DOHH2 (cell line): ENCODE measurements around the gene SLC8A1.

Experiments used
- H3F3A ChIP-seq: fragments of 200-600 bp; sonication (generic), shearing (Covaris generic); 2 replicates; pipeline ENCODE4 v1.6.0; 2016; ENCODE audit warnings: antibody characterized with exemption, mild to moderate bottlenecking; ENCODE audit not compliant: control insufficient read depth, insufficient read depth
- H3K27ac ChIP-seq: fragments of 200-600 bp; sonication (generic); 2 replicates; pipeline ENCODE4 v1.5.1; 2014; ENCODE audit warnings: low read depth, mild to moderate bottlenecking, low read length, moderate library complexity
- H3K27me3 ChIP-seq: fragments of 200-600 bp; sonication (generic); 2 replicates; pipeline ENCODE4 v1.6.1; 2014; ENCODE audit warnings: mild to moderate bottlenecking, low read length, mixed read lengths; ENCODE audit not compliant: control insufficient read depth
- H3K36me3 ChIP-seq: fragments of 200-600 bp; sonication (generic); 2 replicates; pipeline ENCODE4 v1.6.1; 2014; ENCODE audit warnings: mild to moderate bottlenecking, low read length, moderate library complexity, mixed read lengths; ENCODE audit not compliant: control insufficient read depth
- H3K4me1 ChIP-seq: fragments of 200-600 bp; sonication (generic); 2 replicates; pipeline ENCODE4 v1.6.1; 2014; ENCODE audit warnings: mild to moderate bottlenecking, low read length, mixed read lengths; ENCODE audit not compliant: control insufficient read depth
- H3K4me2 ChIP-seq: fragments of 200-600 bp; sonication (generic); 2 replicates; pipeline ENCODE4 v1.6.0; 2014; ENCODE audit warnings: mild to moderate bottlenecking, low read length, moderate library complexity
- H3K4me3 ChIP-seq: fragments of 200-600 bp; sonication (generic); 2 replicates; pipeline ENCODE4 v1.5.1; 2014; ENCODE audit warnings: mild to moderate bottlenecking, low read length, mixed read lengths
- H3K79me2 ChIP-seq: fragments of 200-600 bp; sonication (generic); 2 replicates; pipeline ENCODE4 v1.6.1; 2014; ENCODE audit warnings: mild to moderate bottlenecking, low read length, mixed read lengths; ENCODE audit not compliant: control insufficient read depth
- H3K9me2 ChIP-seq: fragments of 200-600 bp; sonication (generic); replicated peaks from 2 replicates; pipeline ENCODE4 v1.6.1; 2014; ENCODE audit warnings: mild to moderate bottlenecking, low read length, mixed read lengths; ENCODE audit not compliant: control insufficient read depth
- H3K9me3 ChIP-seq: fragments of 200-600 bp; sonication (generic); 2 replicates; pipeline ENCODE4 v1.6.1; 2014; ENCODE audit warnings: antibody characterized with exemption, low read length, mixed read lengths; ENCODE audit not compliant: control insufficient read depth, insufficient read depth
- H4K20me1 ChIP-seq: fragments of 200-600 bp; sonication (generic); 2 replicates; pipeline ENCODE4 v1.6.0; 2014; ENCODE audit warnings: low read depth, mild to moderate bottlenecking, antibody characterized with exemption, low read length, moderate library complexity; ENCODE audit not compliant: control insufficient read depth, insufficient read depth
- CTCF ChIP-seq: fragments of 200-600 bp; sonication (generic); IDR thresholded peaks from one replicate; pipeline ENCODE4 v1.5.1; 2014; ENCODE audit warnings: antibody characterized with exemption, mild to moderate bottlenecking, low read depth, low read length; ENCODE audit not compliant: poor library complexity, severe bottlenecking
- EZH2phosphoT487 ChIP-seq: fragments of 200-600 bp; sonication (generic); IDR thresholded peaks from 2 replicates; pipeline ENCODE4 v1.6.1; 2017; ENCODE audit warnings: borderline replicate concordance, mild to moderate bottlenecking, antibody characterized with exemption, low read length, moderate library complexity, mixed read lengths

SLC8A1 gene

GRCh38 chr2:40284797-40285196, 167.1 kb downstream of the SLC8A1 start:
- Histone ChIP-seq H3K27ac (peak overlapping the region; percentile 44), H3K36me3 (peaks cover 9% of the 10 kb centered on the region), H3K4me1 (peaks cover 92% of the 10 kb centered on the region), H3K4me3 (no peak overlapping the region), H3K9me3 (no peaks in the 10 kb centered on the region), H3K79me2 (peaks cover 53% of the 10 kb centered on the region), H3K9me2 (no peaks in the 10 kb centered on the region), H3K27me3 (no peaks in the 10 kb centered on the region), H3K4me2 (peak overlapping the region; percentile 52), H3F3A (peaks cover 27% of the 10 kb centered on the region), H4K20me1 (no peaks in the 10 kb centered on the region)
- TF ChIP-seq CTCF (peak; percentile 28), EZH2phosphoT487 (no peak)

DNA sequence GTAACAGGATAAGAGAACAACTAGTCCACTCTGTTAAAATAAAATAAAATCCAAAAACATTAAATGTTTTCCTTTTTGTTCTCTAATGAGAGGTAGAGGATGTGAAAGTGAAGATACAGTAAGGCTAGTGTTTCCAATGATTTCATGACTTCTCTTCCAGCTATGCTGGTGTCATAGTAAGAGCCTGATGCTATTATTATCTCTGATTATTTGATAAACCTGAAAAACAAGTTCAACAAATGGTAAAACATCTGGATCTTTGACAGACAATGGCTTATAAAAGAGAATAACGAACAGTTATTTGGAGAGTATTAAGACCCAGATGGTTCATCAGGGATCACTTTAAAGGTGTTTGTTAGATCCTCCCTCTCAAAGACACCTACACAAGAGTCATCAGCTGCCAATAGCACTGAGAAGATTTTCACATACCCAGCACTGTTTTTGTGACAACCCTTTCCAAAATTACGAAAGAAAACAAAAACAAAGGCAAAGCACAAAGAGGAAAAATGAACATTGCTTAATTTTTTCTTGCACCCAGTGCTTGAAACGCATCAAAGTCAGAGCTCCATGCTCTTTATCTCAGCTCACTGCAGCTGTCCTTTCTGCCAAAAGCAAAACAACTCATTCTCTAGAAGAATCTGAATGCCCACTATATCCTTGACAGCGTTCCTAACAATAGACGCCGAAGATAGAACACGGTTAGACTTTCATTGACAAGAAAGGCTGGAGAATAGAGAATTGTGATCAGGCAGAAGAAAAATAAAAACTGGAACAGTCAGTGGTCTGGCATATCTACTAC, 168.6 kb downstream of the SLC8A1 start:
- peaks cover 95% of the 10 kb centered on the region for H3K4me1 ChIP-seq
- no peak for TF ChIP-seq CTCF
- TF ChIP-seq EZH2phosphoT487: no peak
- H3K27ac ChIP-seq: peak overlapping the region; percentile 96
- no peaks in the 10 kb centered on the region for H4K20me1 ChIP-seq
- peaks cover 9% of the 10 kb centered on the region for H3K36me3 ChIP-seq
- no peaks in the 10 kb centered on the region for H3K27me3 ChIP-seq
- peaks cover 27% of the 10 kb centered on the region for H3F3A ChIP-seq
- peak overlapping the region; percentile 71 for H3K4me3 ChIP-seq
- peaks cover 66% of the 10 kb centered on the region for H3K79me2 ChIP-seq
- H3K9me2 ChIP-seq: no peaks in the 10 kb centered on the region
- H3K4me2 ChIP-seq: peak overlapping the region; percentile 94
- H3K9me3 ChIP-seq: no peaks in the 10 kb centered on the region

DNA sequence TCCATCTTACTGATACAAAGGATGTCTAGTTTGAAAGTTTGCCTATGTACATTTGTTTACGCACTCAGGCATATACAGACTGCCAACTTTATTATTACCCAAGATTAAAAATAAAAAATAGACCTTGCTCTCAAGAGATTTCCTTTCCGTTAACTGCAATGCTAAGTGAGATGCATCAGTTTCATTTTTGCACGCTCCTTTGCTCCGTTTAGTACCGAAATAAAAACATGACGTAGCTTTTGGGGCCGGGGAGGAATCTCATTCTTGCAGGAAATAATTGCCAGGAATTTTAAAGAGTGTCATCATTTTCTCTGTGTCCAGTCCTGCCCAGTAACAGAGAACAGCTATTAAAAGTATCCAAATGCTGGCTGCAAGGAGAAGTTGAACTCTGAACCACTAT, 169.5 kb downstream of the SLC8A1 start:
- Histone ChIP-seq H3K4me2 (peak overlapping the region; percentile 94), H3K4me3 (peak overlapping the region; percentile 71), H3K79me2 (peaks cover 69% of the 10 kb centered on the region), H3K27me3 (no peaks in the 10 kb centered on the region), H4K20me1 (no peaks in the 10 kb centered on the region), H3K36me3 (peaks cover 9% of the 10 kb centered on the region), H3K9me2 (no peaks in the 10 kb centered on the region), H3K4me1 (peaks cover 94% of the 10 kb centered on the region), H3K27ac (peak overlapping the region; percentile 96), H3F3A (peaks cover 27% of the 10 kb centered on the region), H3K9me3 (no peaks in the 10 kb centered on the region)
- TF ChIP-seq EZH2phosphoT487: no peak
- no peak for TF ChIP-seq CTCF
